HepG2 (cell line): ENCODE measurements around the gene MACROD2.

ENCODE experiments used
- BRCA1 ChIP-seq: sonication (generic); formaldehyde crosslinking; IDR thresholded peaks from 2 replicates; pipeline ENCODE4 v1.4.0; 2020; ENCODE audit warnings: missing genetic modification reagents
- ZNF790 ChIP-seq: sonication (generic); formaldehyde crosslinking; IDR thresholded peaks from 2 replicates; pipeline ENCODE4 v1.8.0; 2022; ENCODE audit warnings: missing genetic modification reagents, mild to moderate bottlenecking, borderline replicate concordance

GRCh38 chr20:15032352-15032622 lies 1037.0 kb downstream of the MACROD2 start:
- TF ChIP-seq BRCA1 (CRISPR knock-in tag): no peak
- no peak for TF ChIP-seq ZNF790 (CRISPR knock-in tag)
